Epithelial cell of esophagus (primary cell): ENCODE results near the gene PLA2G2D.
"Not testable (repeated sequence)": the region's sequence is repeated elsewhere in the genome, so short reads cannot be mapped to it uniquely, and the experiment has no call there.

Source experiments
- DNase-seq: peaks from one replicate; pipeline ENCODE4 v3.0.0; 2010; ENCODE audit warnings: low read depth
- H3K4me3 ChIP-seq: 2 replicates; pipeline ENCODE4 v1.5.1; 2011; ENCODE audit warnings: mild to moderate bottlenecking, low read length, control low read depth
- CTCF ChIP-seq: IDR thresholded peaks from 2 replicates; pipeline ENCODE4 v1.5.1; 2011; ENCODE audit warnings: low read depth, mild to moderate bottlenecking, low read length, control low read depth, inconsistent platforms; ENCODE audit not compliant: insufficient read depth; ENCODE audit errors: missing control alignments

PLA2G2D gene

GRCh38 chr1:20137604-20138003, 18.3 kb upstream of the PLA2G2D start:
- H3K4me3 ChIP-seq, result no peak overlapping the region
- no peak for TF ChIP-seq CTCF
- no peak for DNase-seq

DNA sequence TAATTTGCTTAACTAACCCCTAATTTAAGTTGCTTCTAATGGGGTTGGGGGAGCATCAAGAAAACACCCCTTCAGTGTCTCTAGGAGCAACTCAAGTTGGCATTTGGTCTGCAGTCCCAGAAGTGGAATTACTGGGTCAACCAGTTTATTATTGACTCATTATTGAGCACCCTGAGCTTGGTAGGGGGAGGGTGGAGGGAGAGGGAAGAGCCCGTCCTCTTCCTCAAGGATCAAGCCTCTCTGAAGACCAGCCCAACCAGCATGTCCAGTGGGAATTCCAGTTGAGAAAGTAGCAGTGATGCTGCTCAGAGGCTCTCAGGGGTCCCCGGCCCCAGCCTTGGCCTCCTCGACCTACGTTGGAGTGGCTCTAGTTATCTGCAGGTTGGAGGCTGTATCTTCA, 17.7 kb upstream of the PLA2G2D start:
- no peak for TF ChIP-seq CTCF
- peak; percentile 84 for DNase-seq
- no peak overlapping the region for H3K4me3 ChIP-seq

- no peak for DNase-seq
- TF ChIP-seq CTCF, result no peak
- H3K4me3 ChIP-seq, result no peak overlapping the region
Measured at GRCh38 chr1:20136249-20136648, 16.9 kb upstream of the PLA2G2D start.

- TF ChIP-seq CTCF, result no peak
- no peak for DNase-seq
- H3K4me3 ChIP-seq, result no peak overlapping the region
Measured at GRCh38 chr1:20134995-20135394, 15.7 kb upstream of the PLA2G2D start.

DNA sequence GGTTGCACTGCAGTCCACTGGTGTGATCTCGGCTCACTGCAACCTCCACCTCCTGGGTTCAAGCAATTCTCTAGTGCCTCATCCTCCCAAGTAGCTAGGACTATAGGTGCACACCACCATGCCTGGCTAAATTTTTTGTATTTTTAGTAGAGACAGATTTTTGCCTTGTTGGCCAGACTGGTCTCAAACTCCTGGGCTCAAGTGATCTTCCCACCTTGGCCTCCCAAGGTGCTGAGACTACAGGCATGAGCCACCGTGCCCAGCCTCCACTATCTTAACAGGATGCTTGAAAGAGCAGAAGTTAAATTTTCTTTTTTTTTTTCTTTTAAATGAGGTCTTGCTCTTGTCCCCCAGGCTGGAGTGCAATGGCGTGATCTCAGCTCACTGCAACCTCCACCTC, 11.2 kb upstream of the PLA2G2D start:
- not testable (repeated sequence) for DNase-seq, H3K4me3 ChIP-seq

DNA sequence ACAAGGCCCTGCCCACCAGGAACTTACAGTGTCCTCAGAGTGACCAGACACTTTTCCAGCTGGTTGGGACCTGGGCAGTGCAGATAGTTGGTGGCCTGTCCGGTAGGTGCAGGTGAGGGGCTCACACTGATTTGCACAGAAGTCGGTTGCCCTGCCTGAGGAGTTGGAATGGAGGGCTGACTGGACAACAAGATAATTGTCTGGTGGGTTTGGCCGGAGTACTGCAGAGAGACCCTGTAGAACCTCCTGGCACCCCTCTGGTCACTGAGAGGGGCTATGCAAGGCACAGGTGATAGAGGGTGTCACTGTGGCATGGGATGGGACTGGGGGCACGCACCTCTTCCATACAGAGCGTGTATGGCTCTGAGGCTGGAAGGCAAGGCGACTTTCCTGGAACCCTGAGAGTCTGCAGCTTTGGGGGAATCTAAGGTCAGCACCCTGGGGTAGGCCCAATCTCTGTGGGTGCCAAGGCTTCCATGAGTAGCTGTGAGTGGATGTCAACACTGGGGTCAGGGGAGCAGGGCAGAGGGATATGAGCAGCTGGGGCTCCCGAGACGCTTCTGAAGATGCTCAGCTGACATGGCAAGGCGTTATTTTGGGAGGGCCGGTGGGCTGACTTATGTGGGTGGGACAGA, 7.6 kb upstream of the PLA2G2D start:
- no peak overlapping the region for H3K4me3 ChIP-seq
- TF ChIP-seq CTCF, result no peak
- no peak for DNase-seq

DNA sequence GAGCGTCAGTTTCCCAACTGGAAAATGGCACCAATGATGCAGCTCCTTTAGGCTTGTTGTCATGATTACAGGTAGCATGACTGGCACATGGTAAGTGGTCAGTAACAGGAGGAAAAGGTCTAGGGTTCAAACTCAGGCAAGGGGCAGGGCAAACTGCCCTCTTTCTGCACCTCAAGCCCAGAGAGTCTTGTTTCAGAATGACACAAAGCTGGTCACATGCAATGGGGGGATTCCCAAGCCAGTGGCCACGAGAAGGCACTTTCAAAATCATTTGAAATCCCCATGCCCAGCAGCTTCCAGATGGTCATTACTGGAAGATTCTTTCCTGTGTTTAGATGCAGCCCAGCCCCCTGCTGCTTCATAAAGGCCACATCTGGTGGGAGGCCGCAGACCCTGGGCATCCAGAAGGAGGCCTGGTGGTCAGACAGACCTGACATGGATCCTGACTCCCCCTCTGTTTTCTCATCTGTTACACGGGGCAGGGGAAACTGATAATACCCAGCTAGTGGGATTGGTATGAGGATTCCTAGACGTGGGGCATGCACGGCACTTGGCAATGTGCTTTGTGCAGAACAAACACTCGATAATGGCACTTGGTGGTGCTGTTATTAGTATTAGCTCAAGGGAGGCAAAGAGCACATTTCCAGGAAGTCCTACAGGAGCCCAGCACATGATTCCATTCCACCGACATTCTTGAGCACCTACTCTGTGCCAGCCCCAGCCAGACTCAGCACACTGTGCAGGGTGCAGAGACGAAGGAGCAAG, 6.9 kb upstream of the PLA2G2D start:
- no peak for DNase-seq
- H3K4me3 ChIP-seq, result no peak overlapping the region
- no peak for TF ChIP-seq CTCF
